ENCODE measurements around the gene SLC35E4. TPM values are rescaled to one million over a fixed set of nuclear protein-coding genes. Genes with fewer than 3 reads are reported as not detected.
A peak's percentile ranks its signal among the peaks of the same experiment; 100 is the strongest.

The SLC35E4 gene
- total RNA-seq, 4 donors from 2014 or later = 1.7 to 9.9 (median 7.3) TPM

DNA sequence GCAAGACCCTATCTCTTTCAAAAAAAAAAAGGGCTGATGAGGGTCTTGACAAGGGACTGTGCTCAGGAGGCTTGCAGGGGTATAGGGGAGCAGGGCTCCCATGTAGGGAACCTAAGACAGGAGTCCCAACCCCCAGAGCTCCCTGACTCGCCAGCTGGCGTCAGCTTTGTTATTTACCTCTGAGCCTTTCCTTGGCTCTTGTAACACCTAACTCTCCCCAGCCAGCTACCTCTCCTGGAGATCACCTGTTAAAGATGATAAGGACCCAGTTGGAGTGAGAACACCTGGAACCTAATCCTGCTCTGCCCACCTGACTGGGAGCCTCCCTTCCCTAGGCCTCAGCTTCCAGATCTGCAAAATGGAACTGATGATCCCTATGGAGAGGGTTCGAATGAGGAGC lies 13.2 kb downstream of the SLC35E4 start:
- H3K36me3 ChIP-seq = no peaks in the 10 kb centered on the region
- TF ChIP-seq, protein P1, sequence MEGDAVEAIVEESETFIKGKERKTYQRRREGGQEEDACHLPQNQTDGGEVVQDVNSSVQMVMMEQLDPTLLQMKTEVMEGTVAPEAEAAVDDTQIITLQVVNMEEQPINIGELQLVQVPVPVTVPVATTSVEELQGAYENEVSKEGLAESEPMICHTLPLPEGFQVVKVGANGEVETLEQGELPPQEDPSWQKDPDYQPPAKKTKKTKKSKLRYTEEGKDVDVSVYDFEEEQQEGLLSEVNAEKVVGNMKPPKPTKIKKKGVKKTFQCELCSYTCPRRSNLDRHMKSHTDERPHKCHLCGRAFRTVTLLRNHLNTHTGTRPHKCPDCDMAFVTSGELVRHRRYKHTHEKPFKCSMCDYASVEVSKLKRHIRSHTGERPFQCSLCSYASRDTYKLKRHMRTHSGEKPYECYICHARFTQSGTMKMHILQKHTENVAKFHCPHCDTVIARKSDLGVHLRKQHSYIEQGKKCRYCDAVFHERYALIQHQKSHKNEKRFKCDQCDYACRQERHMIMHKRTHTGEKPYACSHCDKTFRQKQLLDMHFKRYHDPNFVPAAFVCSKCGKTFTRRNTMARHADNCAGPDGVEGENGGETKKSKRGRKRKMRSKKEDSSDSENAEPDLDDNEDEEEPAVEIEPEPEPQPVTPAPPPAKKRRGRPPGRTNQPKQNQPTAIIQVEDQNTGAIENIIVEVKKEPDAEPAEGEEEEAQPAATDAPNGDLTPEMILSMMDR (IDR thresholded peaks at IDR 0.05) = no peak
- no peak for TF ChIP-seq POLR2A (IDR thresholded peaks at IDR 0.05)
- peak overlapping the region in 1 of 4 donors; percentile 39 for H3K27ac ChIP-seq
- H3K9me3 ChIP-seq = no peaks in the 10 kb centered on the region
- H3K4me1 ChIP-seq = no peaks in the 10 kb centered on the region
- H3K27me3 ChIP-seq = no peaks in the 10 kb centered on the region
- DNase-seq = no peak
- H3K4me3 ChIP-seq = no peak overlapping the region

DNA sequence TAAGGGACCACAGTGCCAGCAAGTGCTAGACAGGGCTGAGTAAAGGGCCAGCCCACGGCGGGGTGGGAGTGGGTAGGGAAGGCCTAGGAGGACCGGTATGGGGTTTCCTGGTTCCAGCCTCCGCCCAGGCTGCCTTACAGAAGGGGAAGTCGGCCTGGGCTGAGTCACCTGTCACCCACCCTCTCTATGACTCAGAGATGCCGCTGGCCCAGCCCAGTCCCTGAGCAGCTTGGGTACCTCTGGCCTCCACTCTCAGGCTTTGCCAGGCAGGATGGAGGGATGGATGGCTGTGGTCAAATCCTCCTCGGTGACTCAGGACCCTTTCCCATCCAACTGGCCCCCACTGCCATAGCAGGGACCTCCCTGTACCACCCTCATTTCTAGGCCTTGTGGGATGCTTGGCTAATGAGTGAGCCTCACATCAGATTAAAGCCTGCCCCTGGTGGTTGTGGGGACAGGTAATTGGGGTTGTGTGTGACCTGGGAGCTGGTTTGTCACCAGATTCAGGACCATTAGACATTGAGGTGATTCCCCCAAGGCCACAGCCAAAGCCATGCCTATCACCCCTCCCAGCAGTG lies 13.9 kb downstream of the SLC35E4 start:
- Histone ChIP-seq H3K9me3 (no peaks in the 10 kb centered on the region), H3K27ac (peak overlapping the region in 1 of 4 donors; percentile 39), H3K36me3 (no peaks in the 10 kb centered on the region), H3K4me3 (no peak overlapping the region), H3K4me1 (no peaks in the 10 kb centered on the region), H3K27me3 (no peaks in the 10 kb centered on the region)
- peak in 2 of 3 donors; percentile 74 to 81 for DNase-seq
- TF ChIP-seq POLR2A (IDR thresholded peaks at IDR 0.05) = no peak
- TF ChIP-seq, protein P1 (IDR thresholded peaks at IDR 0.05) = peak in 1 of 6 experiments; percentile 6

DNA sequence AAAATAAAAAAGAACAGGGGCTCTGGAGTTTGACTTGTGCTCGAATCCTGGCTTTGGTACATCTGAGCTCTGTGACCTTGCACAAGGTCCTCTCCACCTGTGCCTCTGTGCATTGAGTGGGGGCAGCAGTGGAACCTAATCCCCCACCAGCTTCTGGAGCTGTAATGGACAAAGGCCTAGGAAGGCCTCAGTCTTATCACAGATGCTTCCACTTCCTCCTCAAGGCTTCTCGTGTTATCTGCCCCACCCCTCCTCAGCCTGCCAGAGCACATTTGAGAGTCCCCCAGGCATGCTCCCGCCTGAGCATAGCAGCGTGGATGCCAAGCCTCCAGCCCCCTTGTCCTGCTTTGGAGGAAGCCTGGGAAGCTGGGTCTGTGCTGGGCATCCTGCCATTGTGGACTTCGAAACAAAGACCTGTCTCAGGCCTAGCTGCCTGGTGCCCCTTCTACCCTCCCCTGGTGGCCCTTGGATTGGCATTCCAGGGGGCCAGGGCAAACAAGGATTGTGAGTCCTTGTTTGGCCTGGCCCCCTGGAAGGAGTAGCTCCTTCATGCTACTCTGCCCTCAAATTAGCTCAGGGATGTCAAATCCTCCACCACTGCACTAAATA lies 15.0 kb downstream of the SLC35E4 start:
- DNase-seq = no peak
- Histone ChIP-seq H3K9me3 (no peaks in the 10 kb centered on the region), H3K27me3 (no peaks in the 10 kb centered on the region), H3K36me3 (no peaks in the 10 kb centered on the region), H3K4me1 (no peaks in the 10 kb centered on the region), H3K27ac (no peak overlapping the region), H3K4me3 (no peak overlapping the region)
- TF ChIP-seq POLR2A (IDR thresholded peaks at IDR 0.05) = no peak
- TF ChIP-seq, protein P1 (IDR thresholded peaks at IDR 0.05) = no peak

DNA sequence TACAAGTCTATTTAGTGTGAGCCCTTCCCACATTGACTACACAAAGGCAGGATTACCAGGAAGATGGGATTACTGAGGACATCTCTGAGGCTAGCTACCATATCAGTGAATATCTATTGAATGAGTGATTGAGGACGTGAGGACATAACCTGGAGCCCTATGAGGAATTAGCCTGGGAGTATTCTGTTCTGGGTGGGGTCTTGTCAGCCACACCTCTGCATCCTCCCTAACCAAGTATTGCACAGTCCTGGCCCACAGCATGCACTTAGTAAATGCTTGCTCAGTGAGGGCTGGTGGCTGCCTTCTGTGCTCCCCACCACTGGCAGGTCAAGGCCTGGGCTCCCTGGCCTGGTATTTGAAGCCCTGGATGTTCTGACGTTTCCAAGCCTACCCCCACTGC lies 17.3 kb downstream of the SLC35E4 start:
- TF ChIP-seq, protein P1 (IDR thresholded peaks at IDR 0.05) = no peak
- TF ChIP-seq POLR2A (IDR thresholded peaks at IDR 0.05) = no peak

DNA sequence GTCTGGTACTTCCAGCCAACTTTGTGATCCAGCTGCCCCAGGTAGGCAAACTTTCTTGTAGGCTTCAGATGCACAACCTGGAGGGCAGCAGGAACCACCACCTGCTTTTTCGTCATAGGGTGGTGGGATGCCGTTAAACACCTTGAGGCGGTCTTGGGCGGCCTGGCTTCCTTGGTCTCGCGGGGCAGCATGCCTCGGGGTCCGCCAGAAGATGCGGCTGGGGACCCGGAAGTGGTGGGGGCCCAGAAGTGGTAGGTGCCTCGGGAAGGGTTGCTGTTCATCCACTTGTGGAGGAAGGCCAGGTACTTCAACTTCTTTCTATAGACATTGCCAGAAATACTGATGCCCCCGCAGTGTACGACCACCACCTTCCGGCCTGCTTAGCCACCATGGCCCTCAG lies 18.8 kb downstream of the SLC35E4 start:
- Histone ChIP-seq H3K27me3 (no peaks in the 10 kb centered on the region), H3K4me1 (no peaks in the 10 kb centered on the region), H3K9me3 (no peaks in the 10 kb centered on the region), H3K4me3 (no peak overlapping the region), H3K27ac (no peak overlapping the region), H3K36me3 (no peaks in the 10 kb centered on the region)
- no peak for TF ChIP-seq POLR2A (IDR thresholded peaks at IDR 0.05)
- TF ChIP-seq, protein P1 (IDR thresholded peaks at IDR 0.05) = no peak
- no peak for DNase-seq

More for the DNA sequence above, 17.3 kb downstream of the SLC35E4 start:
- H3K9me3 ChIP-seq = no peaks in the 10 kb centered on the region
- DNase-seq = no peak
- H3K4me1 ChIP-seq = no peaks in the 10 kb centered on the region
- no peaks in the 10 kb centered on the region for H3K27me3 ChIP-seq
- H3K4me3 ChIP-seq = no peak overlapping the region
- H3K27ac ChIP-seq = no peak overlapping the region
- no peaks in the 10 kb centered on the region for H3K36me3 ChIP-seq
